CD4-positive, alpha-beta T cell (primary cell): ENCODE measurements around the gene LAMA3. TPM values are rescaled to one million over a fixed set of nuclear protein-coding genes. Genes with fewer than 3 reads are reported as not detected.
"Not testable (repeated sequence)": the region's sequence is repeated elsewhere in the genome, so short reads cannot be mapped to it uniquely, and the experiment has no call there.

Experiments
- ATAC-seq: fragments of 200-7000 bp; cut with Tn5 transposase; one replicate; pipeline ENCODE4 v1.10.0; 2022; ENCODE audit warnings: mild to moderate bottlenecking; ENCODE audit not compliant: poor library complexity
- CTCF ChIA-PET: fragments of 350-600 bp; sonication (Branson Sonifier 250); formaldehyde crosslinking; loops from one replicate; lab custom pipeline; 2021; ENCODE audit warnings: antibody characterized with exemption, inconsistent platforms; lab: Charles Lee
- POLR2A ChIA-PET: fragments of 350-600 bp; sonication (Branson Sonifier 250); formaldehyde crosslinking; loops from one replicate; lab custom pipeline; 2021; ENCODE audit warnings: antibody characterized with exemption, inconsistent platforms; lab: Charles Lee
- DNase-seq, 14 experiments: peaks; one replicate each; pipeline ENCODE4 v3.0.0-alpha.2; 2013 to 2020; ENCODE audit warnings: mixed read lengths in 2 of 14
- H3K27ac ChIP-seq, 2 donors: one replicate each; pipeline versions ENCODE4 v1.5.1 to v1.7.0; 2013; ENCODE audit warnings: low read length in 2 of 2, low read depth in 1 of 2, mild to moderate bottlenecking in 1 of 2
- H3K27me3 ChIP-seq, 2 experiments: 1 replicate in 1 of 2; 2 replicates in 1 of 2; pipeline versions ENCODE4 v1.6.1 to v1.7.0; 2013; ENCODE audit warnings: low read length in 2 of 2, control low read depth in 1 of 2, mild to moderate bottlenecking in 1 of 2, moderate library complexity in 1 of 2; ENCODE audit not compliant: insufficient read depth in 2 of 2, control insufficient read depth in 1 of 2
- H3K36me3 ChIP-seq: one replicate; pipeline ENCODE4 v1.6.1; 2013; ENCODE audit warnings: low read length, control low read depth; ENCODE audit not compliant: insufficient read depth
- H3K4me1 ChIP-seq: one replicate; pipeline ENCODE4 v1.6.1; 2013; ENCODE audit warnings: low read length, control low read depth; ENCODE audit not compliant: insufficient read depth
- H3K4me3 ChIP-seq: one replicate; pipeline ENCODE4 v1.5.1; 2013; ENCODE audit warnings: mild to moderate bottlenecking, low read length, moderate library complexity
- H3K9me3 ChIP-seq, 2 experiments: 1 replicate in 1 of 2; 2 replicates in 1 of 2; pipeline versions ENCODE4 v1.6.1 to v1.7.0; 2013; ENCODE audit warnings: low read length in 2 of 2, mild to moderate bottlenecking in 2 of 2, control low read depth in 1 of 2, moderate library complexity in 1 of 2; ENCODE audit not compliant: control insufficient read depth in 1 of 2, insufficient read depth in 1 of 2
- H3K27ac Mint-ChIP-seq: one replicate; pipeline ENCODE4 v1.8.0; 2020; ENCODE audit warnings: mixed read lengths
- H3K27me3 Mint-ChIP-seq: one replicate; pipeline ENCODE4 v1.8.0; 2021; ENCODE audit warnings: mixed read lengths
- H3K36me3 Mint-ChIP-seq: one replicate; pipeline ENCODE4 v1.8.0; 2021; ENCODE audit warnings: low read depth, mixed read lengths
- H3K4me1 Mint-ChIP-seq: one replicate; pipeline ENCODE4 v1.8.0; 2021; ENCODE audit warnings: low read depth, mixed read lengths
- H3K4me3 Mint-ChIP-seq: one replicate; pipeline ENCODE4 v1.8.0; 2020; ENCODE audit warnings: mild to moderate bottlenecking, mixed read lengths
- H3K9me3 Mint-ChIP-seq: one replicate; pipeline ENCODE4 v1.8.0; 2020; ENCODE audit warnings: mixed read lengths
- intact Hi-C, 2 experiments: fragments of 100-400 bp; cut with DNase I in 1 of 2; cut with micrococcal nuclease in 1 of 2; formaldehyde crosslinking; loops; one replicate each; pipeline versions ENCODE4 v1.15.1 to v1.9.0; 2023 to 2025; cut with DNase I, micrococcal nuclease
- total RNA-seq, 174 experiments: library from RNA in 2 of 174; stranded (reverse) in 2 of 174; gene quantifications; one replicate each; pipeline ENCODE4 v1.2.3 and lab custom pipeline; 2021 to 2026
- TF ChIP-seq, protein P1 (sequence below): fragments of 200-600 bp; IDR thresholded peaks from one replicate; pipeline ENCODE4 v1.8.0; 2022; ENCODE audit warnings: antibody characterized with exemption, mild to moderate bottlenecking

LAMA3 gene
- total RNA-seq, 2 experiments from 2014 or later: 0.19 TPM; not detected in 1

DNA sequence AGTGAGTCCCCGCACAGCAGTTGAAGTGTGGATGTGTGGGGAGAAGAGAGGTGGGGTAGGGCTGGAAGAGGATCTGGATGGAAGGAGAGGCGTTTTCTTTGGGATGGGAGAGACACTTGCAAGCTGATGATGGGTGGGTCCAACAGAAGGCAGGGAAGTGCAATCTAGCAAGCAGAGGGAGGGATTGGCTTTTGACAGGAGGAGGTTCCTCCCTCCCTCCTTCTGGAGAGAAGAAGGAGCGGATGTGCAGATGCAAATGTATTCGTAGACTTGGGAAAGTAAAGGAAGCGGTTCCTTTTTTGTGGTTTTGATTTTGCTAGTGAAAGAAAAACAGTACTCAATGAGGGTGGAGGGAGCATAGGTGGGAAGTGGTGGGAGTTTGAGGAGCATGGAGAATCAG is 48.9 kb downstream of the LAMA3 start:
- Histone ChIP-seq H3K4me1 (peaks cover 15% of the 10 kb centered on the region), H3K36me3 (no peaks in the 10 kb centered on the region), H3K4me3 (no peak overlapping the region), H3K27me3 (no peaks in the 10 kb centered on the region), H3K9me3 (no peaks in the 10 kb centered on the region), H3K27ac (no peak overlapping the region)
- intact Hi-C loops: no loop called here
- ChIA-PET POLR2A (no interaction called here), CTCF (no interaction called here)
- H3K4me3 Mint-ChIP-seq: peak overlapping the region; percentile 62
- H3K27ac Mint-ChIP-seq: peak overlapping the region; percentile 34
- H3K9me3 Mint-ChIP-seq: no peaks in the 10 kb centered on the region
- H3K27me3 Mint-ChIP-seq: no peaks in the 10 kb centered on the region
- ATAC-seq: no peak
- no peaks in the 10 kb centered on the region for H3K36me3 Mint-ChIP-seq
- DNase-seq: peak in 2 of 14 experiments; percentile 5 to 15
- H3K4me1 Mint-ChIP-seq: peaks cover 52% of the 10 kb centered on the region
- TF ChIP-seq, protein P1, sequence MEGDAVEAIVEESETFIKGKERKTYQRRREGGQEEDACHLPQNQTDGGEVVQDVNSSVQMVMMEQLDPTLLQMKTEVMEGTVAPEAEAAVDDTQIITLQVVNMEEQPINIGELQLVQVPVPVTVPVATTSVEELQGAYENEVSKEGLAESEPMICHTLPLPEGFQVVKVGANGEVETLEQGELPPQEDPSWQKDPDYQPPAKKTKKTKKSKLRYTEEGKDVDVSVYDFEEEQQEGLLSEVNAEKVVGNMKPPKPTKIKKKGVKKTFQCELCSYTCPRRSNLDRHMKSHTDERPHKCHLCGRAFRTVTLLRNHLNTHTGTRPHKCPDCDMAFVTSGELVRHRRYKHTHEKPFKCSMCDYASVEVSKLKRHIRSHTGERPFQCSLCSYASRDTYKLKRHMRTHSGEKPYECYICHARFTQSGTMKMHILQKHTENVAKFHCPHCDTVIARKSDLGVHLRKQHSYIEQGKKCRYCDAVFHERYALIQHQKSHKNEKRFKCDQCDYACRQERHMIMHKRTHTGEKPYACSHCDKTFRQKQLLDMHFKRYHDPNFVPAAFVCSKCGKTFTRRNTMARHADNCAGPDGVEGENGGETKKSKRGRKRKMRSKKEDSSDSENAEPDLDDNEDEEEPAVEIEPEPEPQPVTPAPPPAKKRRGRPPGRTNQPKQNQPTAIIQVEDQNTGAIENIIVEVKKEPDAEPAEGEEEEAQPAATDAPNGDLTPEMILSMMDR: no peak

DNA sequence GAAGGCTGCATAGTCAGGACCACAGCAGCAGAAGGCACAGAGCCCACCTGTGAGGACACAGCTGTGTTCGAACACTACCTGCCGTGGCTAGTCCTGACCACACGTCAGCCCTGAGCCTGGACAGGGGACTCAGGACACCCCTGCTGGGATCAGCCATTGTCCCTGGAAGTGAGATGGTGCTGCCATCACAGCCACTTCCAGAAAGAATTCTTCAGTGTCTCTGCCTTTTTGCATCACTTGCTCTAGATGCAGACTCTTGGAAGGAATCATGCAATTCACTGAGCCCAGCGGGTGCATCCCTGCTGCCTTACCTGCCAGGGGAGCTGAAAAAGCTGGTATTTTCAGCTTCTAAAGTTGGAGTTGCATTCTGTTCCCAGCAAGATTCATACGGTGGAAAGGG is 49.3 kb downstream of the LAMA3 start:
- Mint-ChIP-seq H3K4me1 (peaks cover 52% of the 10 kb centered on the region), H3K27me3 (peaks cover 2% of the 10 kb centered on the region), H3K27ac (no peak overlapping the region), H3K4me3 (no peak overlapping the region), H3K9me3 (no peaks in the 10 kb centered on the region), H3K36me3 (no peaks in the 10 kb centered on the region)
- TF ChIP-seq, protein P1: no peak
- ATAC-seq (no peak), DNase-seq (no peak)
- no peaks in the 10 kb centered on the region for H3K9me3 ChIP-seq
- ChIA-PET POLR2A (no interaction called here), CTCF (no interaction called here)
- no peaks in the 10 kb centered on the region for H3K27me3 ChIP-seq
- no peak overlapping the region for H3K27ac ChIP-seq
- H3K4me3 ChIP-seq: no peak overlapping the region
- intact Hi-C loops: no loop called here
- no peaks in the 10 kb centered on the region for H3K36me3 ChIP-seq
- peaks cover 15% of the 10 kb centered on the region for H3K4me1 ChIP-seq

DNA sequence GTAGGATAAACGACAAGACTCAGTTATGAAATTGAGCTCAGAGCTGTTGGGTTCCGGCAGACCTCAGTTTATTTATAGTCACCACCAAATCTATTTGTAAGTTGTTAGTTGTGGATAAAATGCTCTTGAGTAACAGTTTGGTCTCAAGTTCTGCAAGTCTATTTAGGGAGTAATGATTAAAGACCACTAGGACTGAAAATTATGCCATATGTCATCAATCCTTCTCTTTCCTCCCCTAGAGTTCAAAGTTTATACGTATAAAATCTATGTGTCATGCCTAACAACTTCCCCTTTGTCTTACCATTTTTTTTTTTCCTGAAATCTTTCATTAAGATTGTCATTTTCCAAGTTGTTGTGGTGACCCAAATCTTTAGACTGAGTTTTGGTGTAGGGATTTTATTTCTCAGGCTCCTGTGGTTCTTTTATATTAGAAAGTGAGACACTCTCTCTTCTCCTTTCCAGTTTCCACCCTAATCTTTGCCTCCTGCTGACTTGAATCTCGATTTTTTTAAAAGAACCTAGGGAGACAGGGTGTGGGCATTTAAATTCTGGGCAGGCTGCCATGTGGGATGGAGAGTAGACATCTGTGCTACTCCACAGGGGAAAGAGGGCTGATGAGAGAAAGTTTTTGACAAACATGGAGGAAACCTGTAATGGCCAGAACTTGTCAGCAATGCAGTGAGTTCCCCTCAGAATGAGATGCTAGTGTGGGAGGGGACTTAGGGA is 51.0 kb downstream of the LAMA3 start:
- H3K36me3 Mint-ChIP-seq: no peaks in the 10 kb centered on the region
- H3K4me3 Mint-ChIP-seq: no peak overlapping the region
- H3K27me3 ChIP-seq: peaks cover 0 to 4% of the 10 kb centered on the region in 2 experiments
- TF ChIP-seq, protein P1: no peak
- no peak for DNase-seq
- H3K9me3 ChIP-seq: no peaks in the 10 kb centered on the region
- H3K4me1 Mint-ChIP-seq: peaks cover 48% of the 10 kb centered on the region
- no peak overlapping the region for H3K27ac Mint-ChIP-seq
- ChIA-PET POLR2A (interaction anchor here (0.7 kb wide), 1 partner anchor 21 kb away, joined by 3 read pairs; no protein-coding TSS in a partner anchor), CTCF (no interaction called here)
- peaks cover 8% of the 10 kb centered on the region for H3K27me3 Mint-ChIP-seq
- H3K4me3 ChIP-seq: no peak overlapping the region
- H3K4me1 ChIP-seq: peaks cover 15% of the 10 kb centered on the region
- ATAC-seq: no peak
- H3K36me3 ChIP-seq: no peaks in the 10 kb centered on the region
- H3K27ac ChIP-seq: no peak overlapping the region
- intact Hi-C loops: no loop called here
- no peaks in the 10 kb centered on the region for H3K9me3 Mint-ChIP-seq

DNA sequence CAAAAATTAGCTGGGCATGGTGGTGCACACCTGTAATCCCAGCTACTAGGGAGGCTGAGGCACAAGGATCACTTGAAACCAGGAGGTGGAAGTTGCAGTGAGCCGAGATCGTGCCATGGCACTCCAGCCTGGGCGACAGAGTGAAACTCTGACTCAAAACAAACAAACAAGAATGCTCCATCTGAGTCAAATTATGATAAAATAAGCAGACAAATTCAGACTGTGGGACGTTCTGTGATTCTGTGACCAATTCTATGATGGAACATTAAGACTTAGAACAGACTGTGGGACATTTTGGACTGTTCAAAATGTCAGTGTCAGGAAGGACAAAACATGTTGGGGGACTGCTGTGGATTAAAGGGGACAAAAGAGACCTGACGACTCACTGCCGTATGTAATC is 52.7 kb downstream of the LAMA3 start:
- CTCF ChIA-PET, DNase-seq, H3K27ac Mint-ChIP-seq, H3K27me3 Mint-ChIP-seq, H3K27ac ChIP-seq, H3K9me3 ChIP-seq, POLR2A ChIA-PET, H3K36me3 Mint-ChIP-seq, intact Hi-C loops, H3K4me3 ChIP-seq, H3K27me3 ChIP-seq, H3K36me3 ChIP-seq, ATAC-seq, H3K4me3 Mint-ChIP-seq, H3K9me3 Mint-ChIP-seq: not testable (repeated sequence)
- H3K4me1 ChIP-seq: peaks cover 15% of the 10 kb centered on the region
- peaks cover 36% of the 10 kb centered on the region for H3K4me1 Mint-ChIP-seq
